OCI-LY7 (cell line): ENCODE data around the gene ZMPSTE24. TPM values are rescaled to one million over a fixed set of nuclear protein-coding genes. Genes with fewer than 3 reads are reported as not detected.
"Not testable (repeated sequence)": the region's sequence is repeated elsewhere in the genome, so short reads cannot be mapped to it uniquely, and the experiment has no call there.

Source experiments
- BruUV-seq: library from RNA; stranded (reverse); fragments of 400-500 nt; replicated peaks from 2 replicates; lab custom pipeline; 2021; lab: Mats Ljungman, UMichigan
- CTCF ChIA-PET: fragments of 300-600 bp; sonication (Branson Sonifier 250); formaldehyde crosslinking; loops from one replicate; lab custom pipeline; 2022; ENCODE audit warnings: antibody characterized with exemption; ENCODE audit not compliant: unreplicated experiment; lab: Charles Lee
- POLR2A ChIA-PET: fragments of 300-600 bp; sonication (Branson Sonifier 250); formaldehyde crosslinking; loops from one replicate; lab custom pipeline; 2022; ENCODE audit warnings: antibody characterized with exemption; lab: Charles Lee
- DNase-seq: peaks from one replicate; pipeline ENCODE4 v3.0.0-alpha.2; 2015; ENCODE audit warnings: low spot score
- H2AFZ ChIP-seq: fragments of 200-600 bp; sonication (generic), shearing (Covaris generic); 2 replicates; pipeline ENCODE4 v1.6.1; 2014; ENCODE audit warnings: mild to moderate bottlenecking, antibody characterized with exemption, low read length, moderate library complexity
- H3K27ac ChIP-seq: fragments of 200-600 bp; sonication (generic); 2 replicates; pipeline ENCODE4 v1.5.1; 2014; ENCODE audit warnings: mixed run types, low read depth, mild to moderate bottlenecking, moderate library complexity, low read length, inconsistent platforms; ENCODE audit not compliant: poor library complexity, severe bottlenecking
- H3K36me3 ChIP-seq: fragments of 200-600 bp; sonication (generic); 2 replicates; pipeline ENCODE4 v1.6.1; 2014; ENCODE audit warnings: mild to moderate bottlenecking, antibody characterized with exemption, low read length, moderate library complexity, mixed read lengths; ENCODE audit not compliant: insufficient read depth
- H3K4me1 ChIP-seq: fragments of 200-600 bp; sonication (generic); 2 replicates; pipeline ENCODE4 v1.5.1; 2014; ENCODE audit warnings: mild to moderate bottlenecking, low read length; ENCODE audit not compliant: insufficient read depth, poor library complexity, severe bottlenecking
- H3K4me2 ChIP-seq: fragments of 200-600 bp; sonication (generic); 2 replicates; pipeline ENCODE4 v1.6.1; 2014; ENCODE audit warnings: mild to moderate bottlenecking, low read length
- H3K4me3 ChIP-seq: fragments of 200-600 bp; sonication (generic); 2 replicates; pipeline ENCODE4 v1.5.1; 2014; ENCODE audit warnings: mild to moderate bottlenecking, low read depth, low read length; ENCODE audit not compliant: poor library complexity, severe bottlenecking
- H3K79me2 ChIP-seq: fragments of 200-600 bp; sonication (generic); 2 replicates; pipeline ENCODE4 v1.6.1; 2016; ENCODE audit warnings: low read depth, mild to moderate bottlenecking, low read length, moderate library complexity, mixed read lengths; ENCODE audit not compliant: insufficient read depth
- H3K9me2 ChIP-seq: fragments of 200-600 bp; sonication (generic); 2 replicates; pipeline ENCODE4 v1.6.1; 2016; ENCODE audit warnings: mild to moderate bottlenecking, low read length, mixed read lengths; ENCODE audit not compliant: insufficient read depth
- H3K9me3 ChIP-seq: fragments of 200-600 bp; sonication (generic); 2 replicates; pipeline ENCODE4 v1.6.1; 2014; ENCODE audit warnings: mild to moderate bottlenecking, mixed run types, low read length, mixed read lengths
- H4K20me1 ChIP-seq: fragments of 200-600 bp; sonication (generic); 2 replicates; pipeline ENCODE4 v1.6.1; 2014; ENCODE audit warnings: mild to moderate bottlenecking, antibody characterized with exemption, low read length, moderate library complexity, mixed read lengths; ENCODE audit not compliant: insufficient read depth
- CTCF ChIP-seq: fragments of 200-600 bp; sonication (generic); conservative IDR thresholded peaks from 2 replicates; pipeline ENCODE4 v1.5.1; 2014; ENCODE audit warnings: mild to moderate bottlenecking, antibody characterized with exemption, low read length, moderate library complexity, mixed read lengths
- EZH2phosphoT487 ChIP-seq: fragments of 200-600 bp; sonication (generic); IDR thresholded peaks from 2 replicates; pipeline ENCODE4 v1.6.1; 2018; ENCODE audit warnings: low read depth, borderline replicate concordance, mild to moderate bottlenecking, mixed run types, antibody characterized with exemption, low read length, moderate library complexity, mixed read lengths
- intact Hi-C: fragments of 100-400 bp; cut with micrococcal nuclease; formaldehyde crosslinking; loops from one replicate; pipeline ENCODE4 v1.10.0; 2022; ENCODE audit not compliant: unreplicated experiment
- total RNA-seq, 2 experiments: library from RNA; depleted of rRNA in 1 of 2; stranded (reverse); fragments of >200 nt in 1 of 2; shearing (Covaris generic) in 1 of 2; gene quantifications; 2 replicates each; pipeline ENCODE4 v1.2.3, GENCODE V29; 2014 to 2022

Gene ZMPSTE24
- total RNA-seq, 2 experiments from 2014 or later: 15.8 to 24.3 TPM

GRCh38 chr1:40318476-40318875 is 60.4 kb downstream of the ZMPSTE24 start:
- CTCF ChIA-PET: no interaction called here
- H2AFZ ChIP-seq: no peak overlapping the region
- H3K9me2 ChIP-seq: no peaks in the 10 kb centered on the region
- no peaks in the 10 kb centered on the region for H3K79me2 ChIP-seq
- no peaks in the 10 kb centered on the region for H4K20me1 ChIP-seq
- intact Hi-C loops: no loop called here
- H3K4me1 ChIP-seq: peaks cover 35% of the 10 kb centered on the region
- no peaks in the 10 kb centered on the region for H3K9me3 ChIP-seq
- H3K36me3 ChIP-seq: no peaks in the 10 kb centered on the region
- no peak overlapping the region for H3K4me3 ChIP-seq
- no peak for TF ChIP-seq EZH2phosphoT487
- no peak for DNase-seq
- POLR2A ChIA-PET: no interaction called here
- no TSS peak for BruUV-seq
- H3K27ac ChIP-seq: no peak overlapping the region
- no peak overlapping the region for H3K4me2 ChIP-seq

GRCh38 chr1:40318970-40319621 is 61.1 kb downstream of the ZMPSTE24 start:
- H3K36me3 ChIP-seq: no peaks in the 10 kb centered on the region
- no TSS peak for BruUV-seq

GRCh38 chr1:40331403-40331802 is 73.4 kb downstream of the ZMPSTE24 start:
- H3K4me3 ChIP-seq, H3K4me1 ChIP-seq, BruUV-seq, H3K27ac ChIP-seq, H3K4me2 ChIP-seq, intact Hi-C loops, H3K36me3 ChIP-seq, H2AFZ ChIP-seq, H4K20me1 ChIP-seq, H3K79me2 ChIP-seq, DNase-seq, H3K9me2 ChIP-seq, H3K9me3 ChIP-seq: not testable (repeated sequence)
- CTCF ChIA-PET: interaction anchor here (0.6 kb wide), 1 partner anchor 95 kb away, joined by 3 read pairs; no protein-coding TSS in a partner anchor
- POLR2A ChIA-PET: interaction anchor here (0.9 kb wide), 1 partner anchor 169 kb away, joined by 3 read pairs; no protein-coding TSS in a partner anchor

More at GRCh38 chr1:40318970-40319621, 61.1 kb downstream of the ZMPSTE24 start:
- TF ChIP-seq EZH2phosphoT487: no peak
- TF ChIP-seq CTCF: no peak
- H3K4me1 ChIP-seq: peaks cover 29% of the 10 kb centered on the region
- H3K4me3 ChIP-seq: no peak overlapping the region
- H3K79me2 ChIP-seq: no peaks in the 10 kb centered on the region
- ChIA-PET CTCF (no interaction called here), POLR2A (no interaction called here)
- H3K9me2 ChIP-seq: no peaks in the 10 kb centered on the region
- no peak overlapping the region for H2AFZ ChIP-seq
- no peaks in the 10 kb centered on the region for H4K20me1 ChIP-seq
- no peak overlapping the region for H3K4me2 ChIP-seq
- no peak for DNase-seq
- H3K9me3 ChIP-seq: no peaks in the 10 kb centered on the region
- H3K27ac ChIP-seq: no peak overlapping the region
- intact Hi-C loops: no loop called here
